Activated CD4-positive, alpha-beta T cell treated with anti-CD3 and anti-CD28 coated beads, Interleukin-2, Interleukin-6, amounts not matched to agents 100 ng/mL and 50 ng/mL, durations not matched to agents 16 hours and 8 hours (primary cell): ENCODE results near the gene GART.
A peak's percentile ranks its signal among the peaks of the same experiment; 100 is the strongest.

Experiments
- DNase-seq: peaks from one replicate; pipeline ENCODE4 v3.0.0-alpha.2; 2020

The GART gene

GRCh38 chr21:33552999-33553598, 11.2 kb upstream of the GART start:
- no peak for DNase-seq

DNA sequence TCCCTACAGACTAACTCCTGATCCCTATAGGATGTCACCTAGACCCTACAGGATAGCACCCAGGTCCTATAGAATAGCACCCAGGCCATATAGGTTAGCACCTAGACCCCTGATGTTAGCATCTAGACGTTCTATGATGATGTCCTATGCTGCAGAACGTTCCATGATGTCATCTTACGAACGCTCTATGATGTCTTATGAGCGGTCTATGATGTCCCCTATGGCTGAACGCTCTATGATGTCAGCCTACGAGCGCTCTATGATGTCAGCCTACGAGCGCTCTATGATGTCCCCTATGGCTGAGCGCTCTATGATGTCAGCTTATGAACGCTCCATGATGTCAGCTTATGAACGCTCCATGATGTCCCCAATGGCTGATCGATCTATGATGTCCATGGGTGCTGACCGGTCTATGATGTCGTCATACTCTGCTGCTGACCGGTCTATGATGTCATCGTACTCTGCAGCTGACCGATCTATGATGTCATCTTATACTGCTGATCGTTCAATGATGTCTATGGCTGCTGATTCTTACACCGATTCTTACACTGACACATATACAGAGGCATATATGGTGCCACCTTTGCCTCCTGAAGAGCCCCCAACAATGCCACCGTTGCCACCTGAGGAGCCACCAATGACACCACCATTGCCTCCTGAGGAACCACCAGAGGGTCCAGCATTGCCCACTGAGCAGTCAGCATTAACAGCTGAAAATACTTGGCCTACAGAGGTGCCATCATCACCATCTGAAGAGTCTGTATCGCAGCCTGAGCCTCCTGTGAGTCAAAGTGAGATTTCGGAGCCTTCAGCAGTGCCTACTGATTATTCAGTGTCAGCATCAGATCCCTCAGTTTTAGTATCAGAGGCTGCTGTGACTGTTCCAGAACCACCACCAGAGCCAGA, 10.4 kb upstream of the GART start:
- DNase-seq = no peak

- DNase-seq = no peak
Observed at GRCh38 chr21:33551664-33552063, 9.7 kb upstream of the GART start.

- DNase-seq = no peak
Observed at GRCh38 chr21:33550772-33551660, 9.1 kb upstream of the GART start.

GRCh38 chr21:33549848-33550771, 8.2 kb upstream of the GART start:
- DNase-seq = no peak

- no peak for DNase-seq
Observed at GRCh38 chr21:33546086-33546485, 4.2 kb upstream of the GART start.

- no peak for DNase-seq
Observed at GRCh38 chr21:33544451-33545195, 2.7 kb upstream of the GART start.

- DNase-seq = peak; percentile 82
Observed at GRCh38 chr21:33543505-33544129, 1.7 kb upstream of the GART start.

GRCh38 chr21:33542640-33543504, 955 bp upstream of the GART start, which contains the start of gene SON:
Gene SON (plus strand): TSS chr21:33543038. CDS start chr21:33543093, 55 bp downstream.
- DNase-seq = peak; percentile 100

GRCh38 chr21:33541105-33541711, 709 bp downstream of the GART start:
- DNase-seq = peak; percentile 47

DNA sequence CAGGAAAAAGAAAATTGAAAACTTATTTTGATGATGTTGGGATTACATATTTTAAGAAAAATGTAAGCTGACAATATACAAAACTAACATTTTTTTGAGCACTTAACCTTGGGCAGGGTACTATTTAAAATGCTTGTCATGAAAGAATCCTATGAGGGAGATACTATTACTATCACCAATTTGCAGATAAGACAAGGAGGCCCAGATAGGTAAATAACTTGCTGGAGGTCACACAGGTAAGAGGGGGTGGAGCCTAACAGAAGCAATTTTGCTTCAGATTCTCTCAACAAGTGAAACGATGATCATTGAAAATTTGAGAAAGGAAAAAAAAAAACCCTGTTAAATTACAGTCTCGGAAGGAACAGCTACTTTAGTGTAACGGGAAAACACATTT, 1.2 kb downstream of the GART start:
- no peak for DNase-seq

DNA sequence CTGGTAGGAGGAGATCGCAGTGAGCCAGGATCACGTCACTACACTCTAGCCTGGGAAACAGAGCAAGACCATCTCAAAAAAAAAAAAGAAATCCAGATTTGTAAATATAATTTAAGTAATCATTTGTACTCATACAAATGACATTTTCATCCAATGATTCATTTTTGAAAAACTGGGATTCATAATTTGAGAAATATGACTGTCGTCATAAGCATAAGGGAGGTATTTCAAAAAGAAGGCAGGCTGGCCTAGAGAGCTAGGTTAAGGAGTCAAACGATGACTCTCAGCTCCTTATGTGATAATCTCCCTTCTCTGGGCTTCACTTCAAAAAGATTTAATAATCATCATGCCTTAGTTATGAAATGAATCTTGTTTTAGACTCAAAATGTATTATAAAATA, 2.3 kb downstream of the GART start:
- no peak for DNase-seq

GRCh38 chr21:33537212-33537611, 4.7 kb downstream of the GART start:
- no peak for DNase-seq

GRCh38 chr21:33531007-33531406, 10.9 kb downstream of the GART start:
- no peak for DNase-seq

DNA sequence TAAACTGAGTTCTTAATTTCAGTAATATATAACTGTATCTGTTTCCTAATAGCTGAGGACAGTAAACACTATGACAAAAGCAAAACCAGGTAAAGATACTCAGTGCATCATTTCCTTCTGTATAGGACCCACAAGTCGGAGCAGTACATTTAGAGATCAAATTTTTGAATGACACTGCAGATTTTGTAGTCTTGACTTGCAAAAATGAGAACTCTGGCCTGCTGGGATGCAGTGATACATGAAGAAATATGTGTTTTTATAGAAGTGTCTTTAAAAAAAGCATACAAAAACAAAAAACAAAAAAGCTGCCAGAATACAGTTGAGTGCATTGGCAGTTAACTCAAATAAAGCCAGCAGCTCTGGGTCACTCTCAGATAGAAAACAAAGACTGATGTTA, 19.0 kb downstream of the GART start:
- DNase-seq = no peak

DNA sequence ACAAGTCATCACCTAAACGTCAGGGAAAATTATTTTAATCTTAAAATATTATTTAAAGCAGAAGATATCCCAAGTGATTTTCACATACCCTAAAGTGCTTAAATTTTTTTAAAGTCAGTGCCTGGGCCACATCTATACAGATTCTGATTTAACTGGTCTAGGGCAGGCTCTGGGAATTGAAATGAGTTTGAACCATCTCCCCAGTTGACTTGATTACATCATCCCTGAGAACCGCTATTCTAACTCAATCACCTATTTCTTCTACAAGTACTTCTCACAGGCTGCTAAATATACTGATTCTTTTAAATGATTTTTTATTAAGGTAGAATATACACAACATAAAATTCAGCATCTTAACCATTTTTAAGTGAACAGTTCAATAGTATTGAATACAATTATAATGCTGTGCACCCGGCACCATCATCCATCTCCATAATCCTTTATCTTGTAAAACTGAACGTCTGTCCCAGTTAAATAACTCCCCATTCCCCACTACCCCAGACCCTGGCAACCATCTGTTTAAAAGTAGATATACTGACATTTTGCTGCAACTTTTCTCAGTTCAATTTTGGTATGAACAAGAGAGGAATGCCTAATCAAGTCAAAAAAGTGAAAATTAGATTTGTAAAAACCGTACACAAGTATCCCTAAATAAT, 19.5 kb downstream of the GART start:
- DNase-seq = no peak

DNA sequence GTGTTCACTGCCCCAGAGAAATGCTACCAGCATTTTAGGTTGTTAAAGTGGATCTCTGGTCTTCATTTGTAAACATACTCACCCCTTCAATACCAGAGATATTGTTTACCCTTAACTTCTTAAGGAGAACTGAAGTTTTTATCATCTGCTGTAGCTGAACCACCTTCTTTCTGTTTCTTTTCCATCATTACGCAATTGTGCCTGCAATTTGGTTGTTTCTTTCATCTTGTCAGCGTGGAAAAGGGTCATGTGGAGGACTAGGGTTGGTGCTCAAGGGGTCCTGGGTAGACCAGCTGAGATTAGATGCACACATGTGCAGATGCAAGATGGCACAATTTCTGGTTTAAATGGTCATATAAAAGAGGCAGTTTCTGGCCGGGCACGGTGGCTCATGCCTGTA, 23.0 kb downstream of the GART start:
- DNase-seq = no peak

- peak; percentile 8 for DNase-seq
Observed at GRCh38 chr21:33514229-33514628, 27.7 kb downstream of the GART start.

- no peak for DNase-seq
Observed at GRCh38 chr21:33512481-33512880, 29.4 kb downstream of the GART start.
